ENCODE measurements around the gene LPAR3. TPM values are rescaled to one million over a fixed set of nuclear protein-coding genes. Genes with fewer than 3 reads are reported as not detected.

Gene LPAR3
- total RNA-seq, 5 donors from 2014 or later (not counting 1 experiment from before 2014, with no cell fraction given), result 0.75 to 7.0 (median 2.9) TPM

Other genes with a start within 250 kb of the LPAR3 start
- 10 to 100 TPM in 1 of 5 donors, 1 to 10 TPM in 4; 6.2 to 10.9 (median 7.7) TPM for gene SSX2IP, start 202.7 kb downstream of the LPAR3 start, total RNA-seq
- 10 to 100 TPM in 4 of 5 donors, 1 to 10 TPM in 1; 7.6 to 19.3 (median 15.8) TPM for gene MCOLN2, start 103.9 kb upstream of the LPAR3 start, total RNA-seq
- 1 to 10 TPM; 2.1 to 7.2 (median 2.8) TPM for gene MCOLN3, start 155.3 kb upstream of the LPAR3 start, total RNA-seq

All from T-cell (primary cell).